Bronchial epithelial cell (primary cell): ENCODE measurements around the gene TMEM132D. TPM values are rescaled to one million over a fixed set of nuclear protein-coding genes. Genes with fewer than 3 reads are reported as not detected.

Experiments
- DNase-seq: peaks from one replicate; pipeline ENCODE4 v3.0.0-alpha.2; 2010; ENCODE audit warnings: low read depth
- FAIRE-seq: peaks from 2 replicates; lab custom pipeline; 2011; peaks lifted over from hg19 to GRCh38; lab: Jason Lieb, UNC
- H3K27me3 ChIP-seq: 2 replicates; pipeline ENCODE4 v1.5.1; 2011; ENCODE audit warnings: low read length; ENCODE audit not compliant: control insufficient read depth, insufficient read depth
- H3K36me3 ChIP-seq: 2 replicates; pipeline ENCODE4 v1.5.1; 2011; ENCODE audit warnings: low read length; ENCODE audit not compliant: control insufficient read depth, insufficient read depth
- H3K4me3 ChIP-seq: 2 replicates; pipeline ENCODE4 v1.5.1; 2011; ENCODE audit warnings: mild to moderate bottlenecking, low read depth, low read length, control low read depth
- CTCF ChIP-seq: IDR thresholded peaks from 2 replicates; pipeline ENCODE4 v1.5.1; 2011; ENCODE audit warnings: mild to moderate bottlenecking, moderate library complexity, low read length, control low read depth, inconsistent platforms; ENCODE audit not compliant: insufficient read depth, severe bottlenecking
- total RNA-seq: library from RNA; depleted of rRNA; stranded (reverse); fragments of >200 nt; gene quantifications from 2 replicates; pipeline ENCODE4 v1.2.1, GENCODE V29; 2014

The TMEM132D gene
- total RNA-seq, 1 donor from 2014 or later, result not detected

GRCh38 chr12:129036135-129036534, 867.7 kb downstream of the TMEM132D start:
- TF ChIP-seq CTCF, result no peak
- no peaks in the 10 kb centered on the region for H3K27me3 ChIP-seq
- H3K36me3 ChIP-seq, result no peaks in the 10 kb centered on the region
- DNase-seq (no peak), FAIRE-seq (no peak)
- no peak overlapping the region for H3K4me3 ChIP-seq

GRCh38 chr12:129034558-129035289, 869.1 kb downstream of the TMEM132D start:
- Histone ChIP-seq H3K27me3 (no peaks in the 10 kb centered on the region), H3K36me3 (no peaks in the 10 kb centered on the region), H3K4me3 (no peak overlapping the region)
- TF ChIP-seq CTCF, result no peak
- DNase-seq (no peak), FAIRE-seq (no peak)

GRCh38 chr12:129028844-129029243, 875.0 kb downstream of the TMEM132D start:
- no peak for TF ChIP-seq CTCF
- FAIRE-seq (no peak), DNase-seq (no peak)
- H3K4me3 ChIP-seq, result no peak overlapping the region
- H3K36me3 ChIP-seq, result no peaks in the 10 kb centered on the region
- H3K27me3 ChIP-seq, result no peaks in the 10 kb centered on the region

GRCh38 chr12:129025055-129025454, 878.8 kb downstream of the TMEM132D start:
- Histone ChIP-seq H3K4me3 (no peak overlapping the region), H3K27me3 (no peaks in the 10 kb centered on the region), H3K36me3 (no peaks in the 10 kb centered on the region)
- no peak for DNase-seq
- no peak for FAIRE-seq
- no peak for TF ChIP-seq CTCF
